Measurements from ENCODE around the gene PTPRN2. TPM values are rescaled to one million over a fixed set of nuclear protein-coding genes. Genes with fewer than 3 reads are reported as not detected.

The PTPRN2 gene
- total RNA-seq, 1 experiment from 2014 or later, result 4.4 TPM

DNA sequence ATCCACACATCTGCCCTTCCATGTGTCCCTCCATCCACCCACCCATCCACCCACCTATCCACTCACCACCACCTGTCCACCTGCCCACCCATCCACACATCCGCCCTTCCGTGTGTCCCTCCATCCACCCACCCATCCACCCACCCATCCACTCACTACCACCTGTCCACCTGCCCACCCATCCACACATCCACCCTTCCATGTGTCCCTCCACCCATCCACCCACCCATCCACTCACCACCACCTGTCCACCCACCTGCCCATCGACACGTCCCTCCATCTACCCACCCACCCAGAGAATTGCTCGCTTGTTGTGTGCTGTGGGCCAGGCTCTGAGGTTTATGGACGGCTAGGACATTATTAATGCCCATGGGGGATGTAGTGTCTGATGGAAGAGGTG lies 750.6 kb downstream of the PTPRN2 start:
- DNase-seq (ENCODE audit: low spot score), result no peak

DNA sequence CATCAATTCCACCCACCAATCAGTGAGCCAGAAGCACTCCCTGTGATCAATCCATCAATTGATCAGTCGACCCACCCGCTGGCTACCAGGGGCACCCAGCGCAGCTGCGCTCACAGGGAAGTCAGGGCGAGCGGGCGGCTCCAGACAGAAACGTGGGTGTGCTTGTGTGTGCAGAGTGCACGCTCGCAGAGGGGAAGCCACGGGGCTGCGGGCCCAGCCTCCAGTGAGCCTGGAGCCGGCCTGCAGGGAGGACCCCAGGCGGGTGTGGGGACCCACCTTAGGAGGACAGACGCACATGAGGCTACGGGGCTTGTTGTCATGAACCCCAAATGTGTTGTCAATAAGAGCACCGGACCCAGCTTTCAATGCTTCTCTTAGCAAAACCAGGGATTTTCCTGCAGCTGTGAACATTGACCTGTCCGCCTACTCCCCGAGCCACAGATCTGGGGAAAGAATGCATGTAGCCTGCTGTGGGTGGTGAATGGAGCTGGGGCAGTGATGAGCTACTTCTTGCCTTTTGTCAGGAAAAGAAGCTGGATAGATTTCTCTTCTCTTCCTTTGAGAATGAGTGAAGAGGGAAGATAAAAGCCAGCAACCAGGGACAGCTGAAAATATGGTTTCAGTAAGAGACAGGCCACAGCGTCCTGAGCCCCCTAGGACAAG lies 753.0 kb downstream of the PTPRN2 start:
- DNase-seq (ENCODE audit: low spot score), result no peak

- DNase-seq (ENCODE audit: low spot score), result no peak
These were observed 754.6 kb downstream of the PTPRN2 start for GRCh38 chr7:157832866-157833607.

- DNase-seq (ENCODE audit: low spot score), result no peak
These were observed 755.2 kb downstream of the PTPRN2 start for GRCh38 chr7:157832421-157832820.

- no peak for DNase-seq (ENCODE audit: low spot score)
These were observed 755.6 kb downstream of the PTPRN2 start for GRCh38 chr7:157832006-157832405.

GRCh38 chr7:157831143-157831905 lies 756.3 kb downstream of the PTPRN2 start:
- DNase-seq (ENCODE audit: low spot score), result no peak

DNA sequence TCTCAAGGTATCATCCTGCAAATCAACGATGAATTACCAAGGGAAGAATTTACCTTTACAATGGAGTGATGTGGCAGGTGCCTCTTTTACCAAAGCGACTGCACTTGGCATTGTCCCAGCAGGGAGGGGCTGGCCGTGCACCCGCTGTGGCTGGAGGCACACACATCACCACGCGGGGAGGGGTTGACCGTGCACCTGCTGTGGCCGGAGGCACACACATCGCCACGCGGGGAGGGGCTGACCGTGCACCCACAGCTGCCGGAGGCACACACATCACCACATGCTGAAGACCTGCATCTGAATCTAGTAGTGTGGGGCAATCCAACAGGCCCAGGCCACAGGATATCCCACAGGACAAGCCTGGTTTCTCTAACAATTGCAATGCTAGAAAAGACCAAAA lies 757.3 kb downstream of the PTPRN2 start:
- no peak for DNase-seq (ENCODE audit: low spot score)

- no peak for DNase-seq (ENCODE audit: low spot score)
These were observed 758.1 kb downstream of the PTPRN2 start for GRCh38 chr7:157829491-157829890.

GRCh38 chr7:157828881-157829280 lies 758.7 kb downstream of the PTPRN2 start:
- DNase-seq (ENCODE audit: low spot score), result no peak

GRCh38 chr7:157828190-157828589 lies 759.4 kb downstream of the PTPRN2 start:
- DNase-seq (ENCODE audit: low spot score), result no peak

- no peak for DNase-seq (ENCODE audit: low spot score)
These were observed 759.8 kb downstream of the PTPRN2 start for GRCh38 chr7:157827863-157828160.

GRCh38 chr7:157827045-157827862 lies 760.4 kb downstream of the PTPRN2 start:
- DNase-seq (ENCODE audit: low spot score), result no peak

DNA sequence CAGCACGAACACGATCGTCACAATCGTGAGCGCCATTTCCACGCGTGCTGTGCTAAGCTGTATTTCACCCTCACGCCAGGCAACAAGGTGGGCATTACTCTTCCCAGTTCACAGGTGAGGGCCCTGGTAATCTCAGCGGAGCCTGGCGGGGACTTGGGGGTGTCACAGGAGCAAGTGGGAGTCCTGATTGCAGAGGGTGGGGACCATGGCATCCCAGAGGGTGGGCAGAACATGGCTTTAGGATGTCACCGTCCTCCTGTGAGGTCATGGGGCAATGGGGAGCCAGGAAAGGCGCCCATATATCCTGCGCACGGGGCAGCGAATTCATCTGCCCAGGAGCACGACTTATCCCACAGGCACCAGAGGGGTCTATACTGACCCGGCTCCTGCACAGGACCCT lies 761.1 kb downstream of the PTPRN2 start:
- no peak for DNase-seq (ENCODE audit: low spot score)

- DNase-seq (ENCODE audit: low spot score), result peak; percentile 57
These were observed 762.3 kb downstream of the PTPRN2 start for GRCh38 chr7:157825325-157825724.

DNA sequence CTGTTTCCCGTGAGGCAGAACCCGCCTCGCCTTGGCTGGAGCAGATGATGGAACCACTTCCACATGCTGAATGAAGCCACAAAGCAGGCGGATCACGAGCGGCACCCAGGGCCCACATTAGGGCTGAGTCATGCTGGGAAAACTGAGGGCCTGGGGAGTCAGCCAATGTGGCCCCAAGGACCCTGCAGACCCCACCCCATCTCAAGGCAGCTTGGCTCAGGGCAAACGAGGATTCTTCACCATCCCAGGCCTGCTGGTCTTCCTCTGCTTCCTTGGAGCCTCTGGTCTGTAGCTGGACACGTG lies 762.9 kb downstream of the PTPRN2 start:
- DNase-seq (ENCODE audit: low spot score), result no peak

GRCh38 chr7:157824011-157824818 lies 763.4 kb downstream of the PTPRN2 start:
- no peak for DNase-seq (ENCODE audit: low spot score)

DNA sequence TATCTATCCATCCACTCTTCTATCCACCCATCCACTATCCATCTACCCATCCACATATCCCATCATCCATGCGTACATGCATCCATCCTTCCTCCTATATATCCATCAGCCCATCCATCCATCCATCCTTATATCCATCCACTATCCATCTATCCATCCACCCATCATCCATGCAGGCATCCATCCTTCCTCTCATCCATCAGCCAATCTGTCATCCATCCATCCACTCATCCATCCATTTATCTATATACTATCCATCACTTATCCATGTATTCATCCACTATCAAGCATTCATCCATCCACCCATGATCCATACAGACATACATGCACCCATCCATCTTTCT lies 765.0 kb downstream of the PTPRN2 start:
- no peak for DNase-seq (ENCODE audit: low spot score)

DNA sequence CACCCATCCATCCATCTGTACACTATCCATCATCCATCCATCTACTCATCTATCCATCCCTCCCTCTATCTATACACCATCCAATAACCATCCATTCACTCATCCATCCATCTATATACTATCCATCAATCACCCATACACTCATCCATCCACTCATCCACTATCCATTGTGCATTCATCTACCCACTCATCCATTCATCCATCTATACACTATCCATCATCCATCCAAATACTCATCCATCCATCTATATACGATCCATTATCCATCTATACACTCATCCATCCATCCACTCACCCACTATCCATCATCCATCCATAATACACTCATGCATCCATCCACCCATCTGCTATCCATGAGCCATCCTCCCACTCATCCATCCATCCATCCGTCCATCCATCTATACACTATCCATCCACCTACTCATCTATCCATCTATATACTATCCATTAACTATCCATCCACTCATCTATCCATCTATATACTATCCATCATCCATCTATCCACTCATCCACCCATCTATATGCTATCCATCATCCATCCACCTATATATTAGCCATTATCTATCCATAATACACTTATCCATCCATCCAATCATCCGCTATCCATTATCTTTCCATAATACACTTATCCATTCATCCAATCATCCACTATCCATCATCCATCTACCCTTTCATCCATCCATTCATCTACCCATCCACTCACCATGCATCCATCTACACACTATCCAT lies 765.5 kb downstream of the PTPRN2 start:
- no peak for DNase-seq (ENCODE audit: low spot score)

- no peak for DNase-seq (ENCODE audit: low spot score)
These were observed 766.8 kb downstream of the PTPRN2 start for GRCh38 chr7:157820796-157821195.

GRCh38 chr7:157819455-157819807 lies 768.2 kb downstream of the PTPRN2 start:
- no peak for DNase-seq (ENCODE audit: low spot score)
